Measurements from ENCODE around the gene ACTL10.
"Not testable (repeated sequence)": the region's sequence is repeated elsewhere in the genome, so short reads cannot be mapped to it uniquely, and the experiment has no call there.

Gene ACTL10

DNA sequence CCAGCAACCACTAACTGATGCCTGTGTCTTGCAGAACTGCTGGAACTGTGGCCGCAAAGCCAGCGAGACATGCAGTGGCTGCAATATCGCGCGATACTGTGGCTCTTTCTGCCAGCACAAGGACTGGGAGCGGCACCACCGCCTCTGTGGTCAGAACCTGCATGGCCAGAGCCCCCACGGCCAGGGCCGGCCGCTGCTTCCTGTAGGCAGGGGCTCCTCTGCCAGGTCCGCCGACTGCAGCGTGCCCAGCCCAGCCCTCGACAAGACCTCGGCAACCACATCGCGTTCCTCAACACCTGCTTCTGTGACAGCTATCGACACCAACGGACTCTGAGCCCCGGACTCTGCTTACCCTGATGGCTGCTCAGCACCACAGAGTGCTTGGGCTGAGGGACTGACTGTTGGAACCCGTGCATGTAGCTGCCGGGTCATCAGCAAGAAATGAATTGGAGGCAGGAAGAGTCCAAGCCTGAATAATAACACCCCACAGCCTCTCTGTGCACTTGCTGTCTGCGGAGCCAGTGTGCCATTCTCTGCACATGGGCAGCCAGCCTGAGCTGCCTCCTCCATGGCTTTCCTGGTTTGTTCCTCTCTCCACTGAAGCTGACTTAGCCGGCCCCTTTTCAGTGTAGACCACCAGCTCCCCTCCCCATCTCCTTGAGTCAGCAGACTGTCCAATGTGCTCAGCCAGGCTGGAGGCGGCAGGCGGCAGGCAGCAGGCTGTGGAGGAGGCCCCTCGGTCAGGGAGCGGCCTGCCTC lies 22.3 kb upstream of the ACTL10 start:
- Histone ChIP-seq H3K9me3 (ENCODE audit: control insufficient read depth, insufficient read depth, low read length) (no peaks in the 10 kb centered on the region), H3K9ac (ENCODE audit: low read depth, low read length) (no peak overlapping the region), H3K4me1 (ENCODE audit: insufficient read depth, low read length) (peaks cover 4% of the 10 kb centered on the region; the same call in 1 of the 2 replicates), H3K36me3 (ENCODE audit: insufficient read depth, low read length) (peaks cover 3% of the 10 kb centered on the region; the same call in 1 of the 2 replicates)

DNA sequence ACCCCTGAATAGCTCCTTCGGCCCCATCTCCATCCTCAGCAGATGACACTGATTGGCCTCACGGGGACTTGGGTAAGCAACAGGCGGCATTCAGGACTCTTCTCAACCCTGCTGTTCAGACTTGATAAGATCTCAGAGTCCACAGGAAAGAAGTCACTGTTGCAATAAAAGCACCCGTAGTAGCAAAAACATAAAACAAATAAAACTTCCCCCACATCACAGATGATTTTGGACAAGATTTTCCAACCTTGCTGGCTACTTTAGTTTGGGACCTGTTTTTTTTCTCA lies 21.7 kb upstream of the ACTL10 start:
- Histone ChIP-seq H3K4me1 (ENCODE audit: insufficient read depth, low read length) (peaks cover 4% of the 10 kb centered on the region; the same call in 1 of the 2 replicates), H3K36me3 (ENCODE audit: insufficient read depth, low read length) (no peaks in the 10 kb centered on the region; the same call in 1 of the 2 replicates), H3K9ac (ENCODE audit: low read depth, low read length) (no peak overlapping the region), H3K9me3 (ENCODE audit: control insufficient read depth, insufficient read depth, low read length) (no peaks in the 10 kb centered on the region)

DNA sequence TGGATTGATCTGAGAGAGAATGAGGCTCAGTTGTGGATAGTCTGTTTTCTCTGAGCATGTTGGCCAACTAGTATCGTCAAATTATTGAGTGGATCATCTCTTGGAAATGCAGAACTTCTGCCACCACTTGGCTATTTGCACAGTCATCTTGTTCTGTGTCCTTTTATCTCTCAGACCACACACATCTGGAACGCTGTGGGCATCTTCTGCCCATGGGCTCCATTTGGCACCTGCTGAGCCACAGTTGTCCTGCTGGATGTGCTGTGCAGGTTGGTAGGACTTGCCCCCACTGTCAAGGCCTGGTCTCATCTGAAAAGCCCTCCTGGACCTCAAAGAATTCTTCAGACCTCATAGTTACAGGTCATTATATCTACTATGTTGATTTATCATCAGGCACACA lies 21.3 kb upstream of the ACTL10 start:
- H3K36me3 ChIP-seq (ENCODE audit: insufficient read depth, low read length) = no peaks in the 10 kb centered on the region
- no peaks in the 10 kb centered on the region for H3K9me3 ChIP-seq (ENCODE audit: control insufficient read depth, insufficient read depth, low read length)
- H3K4me1 ChIP-seq (ENCODE audit: insufficient read depth, low read length) = peaks cover 4% of the 10 kb centered on the region; the same call in 1 of the 2 replicates
- no peak overlapping the region for H3K9ac ChIP-seq (ENCODE audit: low read depth, low read length)

DNA sequence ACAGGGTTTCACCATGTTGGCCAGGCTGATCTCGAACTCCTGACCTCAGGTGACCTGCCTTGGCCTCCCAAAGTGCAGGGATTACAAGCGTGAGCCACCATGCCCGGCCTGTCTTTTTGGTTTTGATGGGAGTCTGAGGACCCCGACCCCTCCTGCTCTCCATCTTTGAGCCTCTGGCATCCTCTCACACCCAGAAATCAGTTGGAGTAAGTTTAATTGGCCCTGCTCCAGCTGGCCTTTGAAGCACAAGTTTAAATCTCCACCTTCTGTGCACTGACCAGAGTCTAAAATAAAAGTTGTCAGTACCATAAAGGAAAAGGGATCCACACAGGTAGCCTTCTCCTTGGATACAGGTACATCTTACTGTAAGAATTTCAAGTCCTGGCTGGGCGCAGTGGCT lies 20.6 kb upstream of the ACTL10 start:
- no peaks in the 10 kb centered on the region for H3K36me3 ChIP-seq (ENCODE audit: insufficient read depth, low read length)
- no peaks in the 10 kb centered on the region for H3K9me3 ChIP-seq (ENCODE audit: control insufficient read depth, insufficient read depth, low read length)
- peaks cover 4% of the 10 kb centered on the region; the same call in 1 of the 2 replicates for H3K4me1 ChIP-seq (ENCODE audit: insufficient read depth, low read length)
- H3K9ac ChIP-seq (ENCODE audit: low read depth, low read length) = no peak overlapping the region

DNA sequence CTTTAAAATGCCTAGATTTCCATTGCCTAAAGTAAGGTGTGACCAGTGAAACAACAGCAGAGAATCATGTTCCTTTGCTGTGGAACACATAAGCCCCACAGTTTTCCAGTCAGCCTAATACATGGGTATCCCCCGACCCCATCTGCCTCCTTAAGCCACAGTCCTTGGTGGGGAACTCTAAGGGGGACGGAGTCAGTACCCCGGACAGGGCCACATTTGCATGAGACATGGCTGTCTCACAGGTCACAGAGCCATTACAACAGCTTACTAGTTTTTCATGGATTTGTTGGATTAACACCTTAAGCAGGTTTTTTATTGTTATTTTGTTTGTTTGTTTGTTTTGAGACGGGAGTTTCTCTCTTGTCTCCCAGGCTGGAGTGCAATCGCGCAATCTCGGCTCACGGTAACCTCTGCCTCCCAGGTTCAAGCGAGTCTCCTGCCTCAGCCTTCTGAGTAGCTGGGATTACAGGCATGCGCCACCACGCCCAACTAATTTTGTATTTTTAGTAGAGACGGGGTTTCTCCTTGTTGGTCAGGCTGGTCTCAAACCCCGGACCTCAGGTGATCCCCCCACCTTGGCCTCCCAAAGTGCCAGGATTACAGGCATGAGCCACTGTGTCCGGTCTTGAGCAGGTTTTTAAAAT lies 19.7 kb upstream of the ACTL10 start:
- H3K4me1 ChIP-seq (ENCODE audit: insufficient read depth, low read length); H3K9ac ChIP-seq (ENCODE audit: low read depth, low read length): not testable (repeated sequence)

DNA sequence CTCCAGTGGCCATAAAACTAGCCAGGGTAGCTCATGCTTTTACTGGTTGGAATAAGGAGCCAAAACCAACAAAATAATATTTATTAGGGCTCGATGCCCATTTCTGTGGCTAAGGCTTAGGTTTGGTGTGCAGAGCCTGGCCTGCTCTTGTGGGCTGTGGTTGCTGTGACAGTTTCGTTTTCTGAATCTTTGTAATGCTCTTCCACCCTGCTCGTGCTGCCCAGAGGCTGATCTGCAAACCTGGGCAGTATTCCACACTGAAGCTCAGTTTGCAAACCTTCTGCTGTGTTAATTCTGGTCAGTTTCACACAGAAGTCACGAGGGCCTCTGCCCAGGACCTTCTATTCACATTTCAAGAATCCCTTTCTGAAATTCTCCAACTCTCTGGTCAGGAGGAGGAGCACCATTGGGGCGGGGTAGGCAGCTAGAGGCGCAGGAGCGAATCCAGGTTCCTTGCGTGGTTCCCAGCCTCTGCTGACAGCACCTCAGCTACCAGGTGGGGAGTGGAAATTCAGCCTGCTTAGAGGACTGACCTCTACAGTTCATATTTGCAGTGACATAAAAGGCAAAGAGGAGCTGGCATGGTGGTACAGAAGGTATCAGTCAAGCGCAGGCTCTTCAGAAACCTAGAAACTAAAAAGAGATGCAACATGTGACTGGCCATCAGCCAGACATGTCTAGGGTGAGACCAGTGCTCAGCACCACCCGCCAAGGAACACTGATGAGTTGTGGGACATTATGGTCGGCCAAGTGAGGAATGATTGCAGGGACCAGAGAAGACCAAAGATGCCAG lies 18.9 kb upstream of the ACTL10 start:
- Histone ChIP-seq H3K36me3 (ENCODE audit: insufficient read depth, low read length) (no peaks in the 10 kb centered on the region), H3K9me3 (ENCODE audit: control insufficient read depth, insufficient read depth, low read length) (no peaks in the 10 kb centered on the region), H3K4me1 (ENCODE audit: insufficient read depth, low read length) (peaks cover 4% of the 10 kb centered on the region; the same call in 1 of the 2 replicates), H3K9ac (ENCODE audit: low read depth, low read length) (no peak overlapping the region)

More for the DNA sequence above, 19.7 kb upstream of the ACTL10 start:
- not testable (repeated sequence) for H3K9me3 ChIP-seq (ENCODE audit: control insufficient read depth, insufficient read depth, low read length); H3K36me3 ChIP-seq (ENCODE audit: insufficient read depth, low read length)

DNA sequence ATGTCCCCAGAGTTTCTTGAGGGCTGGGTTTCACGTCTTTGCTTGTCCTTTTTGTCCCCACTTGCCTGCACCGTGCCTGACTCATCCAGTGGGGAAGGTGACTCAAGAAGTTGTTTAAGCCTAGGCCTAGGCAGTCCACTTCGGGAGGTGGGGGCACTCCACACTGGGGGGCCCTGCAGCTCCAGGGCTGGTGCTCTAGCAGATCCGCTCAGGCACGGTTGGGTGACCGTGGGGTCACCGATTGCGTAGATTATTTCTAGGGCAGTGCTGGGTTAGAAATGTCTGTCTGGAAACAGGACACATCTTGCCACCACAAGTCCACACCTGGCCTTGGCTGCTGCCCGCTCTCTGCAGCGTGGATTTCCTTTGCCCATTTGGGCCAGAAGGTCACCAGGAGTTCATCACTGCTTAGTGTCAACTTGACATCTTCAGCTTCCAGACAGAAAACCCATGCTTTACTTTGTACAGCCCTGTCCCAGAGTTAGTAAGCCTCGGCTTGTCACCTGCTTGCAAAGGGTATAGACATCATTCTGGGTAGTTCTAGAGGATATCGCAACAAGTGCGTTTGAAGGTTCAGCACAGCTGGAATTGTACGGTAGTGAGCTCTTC lies 18.2 kb upstream of the ACTL10 start:
- Histone ChIP-seq H3K9me3 (ENCODE audit: control insufficient read depth, insufficient read depth, low read length) (no peaks in the 10 kb centered on the region), H3K4me1 (ENCODE audit: insufficient read depth, low read length) (peaks cover 6% of the 10 kb centered on the region), H3K36me3 (ENCODE audit: insufficient read depth, low read length) (no peaks in the 10 kb centered on the region), H3K9ac (ENCODE audit: low read depth, low read length) (no peak overlapping the region)

DNA sequence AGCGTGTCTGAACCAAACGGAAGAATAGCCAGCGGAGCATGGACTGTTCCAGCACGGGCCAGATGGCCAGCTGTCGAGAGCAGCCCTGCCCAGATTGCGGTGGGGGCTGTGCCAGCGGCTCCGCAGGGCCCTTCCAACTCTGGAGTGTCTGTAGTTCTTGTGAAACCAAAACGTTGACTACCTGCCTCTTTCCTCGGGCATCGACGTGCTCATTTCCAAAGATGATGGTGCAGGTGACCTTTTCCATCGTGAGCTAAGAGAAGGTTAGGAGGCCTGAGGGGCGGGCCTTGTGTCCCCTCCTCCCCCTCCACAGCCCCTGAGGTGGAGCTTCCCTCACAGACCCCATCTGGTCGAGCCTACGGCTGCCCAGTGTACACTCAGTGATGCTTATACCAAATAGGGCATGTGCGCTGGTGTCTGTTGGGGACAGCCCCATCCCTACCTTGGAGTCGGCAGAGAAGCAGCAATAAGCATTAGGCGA lies 17.5 kb upstream of the ACTL10 start:
- peaks cover 11% of the 10 kb centered on the region for H3K4me1 ChIP-seq (ENCODE audit: insufficient read depth, low read length)

DNA sequence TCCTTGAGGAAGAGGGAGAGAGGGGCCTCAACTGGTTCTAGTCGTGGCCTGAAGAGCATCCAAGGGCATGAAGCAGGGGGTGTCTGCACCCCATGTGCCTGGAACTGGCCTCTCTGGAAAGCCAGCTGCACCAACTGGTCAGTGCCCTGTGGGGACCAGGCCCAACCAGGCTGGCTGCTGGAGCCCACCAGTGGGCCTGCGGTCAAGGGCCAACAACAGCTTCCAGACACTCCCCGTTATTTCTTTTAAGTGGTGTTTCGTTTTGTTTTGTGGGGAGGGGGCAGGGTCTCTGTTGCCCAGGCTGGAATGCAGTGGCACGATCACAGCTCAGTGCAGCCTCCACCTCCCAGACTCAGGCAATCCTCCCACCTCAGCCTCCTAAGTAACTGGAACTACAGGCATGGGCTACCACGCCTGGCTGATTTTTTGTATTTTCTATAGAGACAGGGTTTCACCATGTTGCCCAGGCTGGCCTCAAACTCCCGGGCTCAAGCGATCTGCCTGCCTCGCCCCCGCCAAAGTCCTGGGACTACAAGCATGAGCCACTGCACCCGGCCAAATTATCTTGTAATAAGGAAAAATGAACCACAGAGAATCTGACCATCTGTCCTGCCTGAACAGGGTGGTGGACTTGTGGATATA lies 16.5 kb upstream of the ACTL10 start:
- Histone ChIP-seq H3K9ac (ENCODE audit: low read depth, low read length) (no peak overlapping the region), H3K9me3 (ENCODE audit: control insufficient read depth, insufficient read depth, low read length) (no peaks in the 10 kb centered on the region), H3K4me1 (ENCODE audit: insufficient read depth, low read length) (peaks cover 11% of the 10 kb centered on the region), H3K36me3 (ENCODE audit: insufficient read depth, low read length) (no peaks in the 10 kb centered on the region)

More for the DNA sequence above, 17.5 kb upstream of the ACTL10 start:
- no peak overlapping the region for H3K9ac ChIP-seq (ENCODE audit: low read depth, low read length)
- no peaks in the 10 kb centered on the region for H3K9me3 ChIP-seq (ENCODE audit: control insufficient read depth, insufficient read depth, low read length)
- H3K36me3 ChIP-seq (ENCODE audit: insufficient read depth, low read length) = no peaks in the 10 kb centered on the region

DNA sequence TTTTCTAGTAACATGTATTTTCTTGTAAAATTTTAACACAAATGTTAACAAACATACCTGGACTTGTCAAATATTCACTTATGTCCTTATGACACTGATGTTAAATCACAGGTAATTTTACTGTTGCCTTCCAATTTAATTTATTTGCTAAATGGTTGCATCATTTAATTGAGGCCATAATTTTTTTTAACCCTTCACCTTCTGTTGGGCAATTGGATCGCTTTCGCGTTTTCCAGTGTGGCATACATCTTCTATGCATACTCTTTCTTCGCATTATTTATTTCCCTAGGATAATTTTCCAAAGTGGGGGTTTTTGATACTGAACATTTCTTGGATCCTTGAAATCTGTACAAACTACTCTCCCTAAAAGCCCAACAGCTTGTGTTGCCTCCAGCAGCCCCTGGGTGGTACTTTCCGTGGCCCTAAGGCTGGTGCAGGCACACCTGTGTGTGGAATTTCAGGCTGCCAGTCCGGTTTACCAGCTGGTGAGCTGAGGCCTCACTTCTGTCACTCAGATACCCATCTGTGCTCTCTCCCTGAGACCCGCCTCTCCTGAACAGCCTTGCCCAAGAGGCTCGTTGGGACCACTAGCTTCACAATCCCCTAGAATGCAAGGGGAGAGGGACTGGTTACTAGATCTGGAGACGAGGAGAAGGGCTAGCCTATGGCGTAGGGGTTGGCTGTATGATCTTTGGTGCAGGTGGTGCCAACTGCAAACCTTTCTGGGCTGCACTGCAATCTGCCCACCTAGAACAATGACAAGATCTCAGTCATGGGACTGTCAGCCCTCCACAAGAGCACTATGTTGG lies 15.8 kb upstream of the ACTL10 start:
- Histone ChIP-seq H3K9ac (ENCODE audit: low read depth, low read length) (no peak overlapping the region), H3K36me3 (ENCODE audit: insufficient read depth, low read length) (no peaks in the 10 kb centered on the region), H3K9me3 (ENCODE audit: control insufficient read depth, insufficient read depth, low read length) (no peaks in the 10 kb centered on the region), H3K4me1 (ENCODE audit: insufficient read depth, low read length) (peaks cover 11% of the 10 kb centered on the region)

DNA sequence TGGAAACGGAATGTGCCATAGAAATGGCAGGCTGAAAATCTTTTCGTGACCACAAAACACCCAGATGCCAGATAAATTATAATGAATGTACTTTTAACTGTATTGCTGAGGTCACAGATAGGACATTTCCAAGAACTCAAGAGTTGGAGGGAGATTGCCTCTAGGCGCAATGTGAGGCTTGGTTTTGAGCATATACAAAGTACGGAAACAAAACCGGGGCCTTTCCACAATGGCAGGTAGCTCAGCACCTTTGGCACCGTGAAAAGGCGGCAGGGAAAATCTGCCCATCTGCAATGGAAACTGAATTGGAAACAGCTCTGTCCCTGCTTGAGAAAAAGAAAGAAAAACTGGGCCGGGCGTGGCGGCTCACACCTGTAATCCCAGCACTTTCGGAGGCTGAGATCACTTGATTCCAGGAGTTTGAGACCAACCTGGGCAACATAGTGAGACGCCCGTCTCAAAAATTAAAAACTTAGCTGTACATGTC lies 15.1 kb upstream of the ACTL10 start:
- H3K36me3 ChIP-seq (ENCODE audit: insufficient read depth, low read length) = 0 out of 2 replicates have a peak, but pooled peaks cover under 1% of the 10 kb centered on the region
- H3K9ac ChIP-seq (ENCODE audit: low read depth, low read length) = no peak overlapping the region
- peaks cover 11% of the 10 kb centered on the region for H3K4me1 ChIP-seq (ENCODE audit: insufficient read depth, low read length)
- H3K9me3 ChIP-seq (ENCODE audit: control insufficient read depth, insufficient read depth, low read length) = no peaks in the 10 kb centered on the region

DNA sequence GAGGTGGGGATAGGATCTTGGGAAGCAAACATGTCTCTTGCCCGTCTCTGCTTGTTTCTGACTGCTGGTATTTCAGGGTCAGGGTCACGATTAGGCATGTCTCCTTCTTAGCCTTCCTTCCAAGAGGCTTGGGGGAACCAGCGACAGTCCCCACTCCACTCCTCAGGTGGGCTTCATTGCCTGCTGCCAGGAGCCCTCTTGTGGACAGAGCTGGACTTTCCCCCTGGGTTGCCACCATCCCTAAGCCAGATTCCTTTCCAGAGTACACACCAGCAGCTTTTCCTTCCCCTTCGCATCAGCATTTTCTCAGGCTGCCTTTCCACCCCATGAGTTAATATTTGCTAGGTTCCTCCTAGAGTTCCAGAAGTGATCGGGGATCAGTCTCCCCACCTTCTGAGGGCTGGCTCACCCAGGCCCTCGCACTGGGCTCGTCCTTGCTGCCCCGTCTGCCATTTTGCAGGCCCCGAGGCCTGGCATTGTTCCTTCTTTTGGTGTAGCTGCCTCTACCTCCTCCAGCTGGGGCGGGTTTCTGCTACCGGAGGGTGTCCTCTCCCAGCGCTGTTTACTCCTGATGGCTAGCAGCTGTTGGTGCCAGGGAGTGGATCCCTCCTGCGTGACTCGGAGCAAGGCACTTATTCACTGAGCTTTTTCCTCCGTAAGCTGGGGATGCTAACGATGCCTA lies 13.4 kb upstream of the ACTL10 start:
- peaks cover 8% of the 10 kb centered on the region for H3K4me1 ChIP-seq (ENCODE audit: insufficient read depth, low read length)
- no peaks in the 10 kb centered on the region for H3K9me3 ChIP-seq (ENCODE audit: control insufficient read depth, insufficient read depth, low read length)
- no peak overlapping the region for H3K9ac ChIP-seq (ENCODE audit: low read depth, low read length)
- 0 out of 2 replicates have a peak, but pooled peaks cover 3% of the 10 kb centered on the region for H3K36me3 ChIP-seq (ENCODE audit: insufficient read depth, low read length)
